ENCODE results near the gene KCP.

DNA sequence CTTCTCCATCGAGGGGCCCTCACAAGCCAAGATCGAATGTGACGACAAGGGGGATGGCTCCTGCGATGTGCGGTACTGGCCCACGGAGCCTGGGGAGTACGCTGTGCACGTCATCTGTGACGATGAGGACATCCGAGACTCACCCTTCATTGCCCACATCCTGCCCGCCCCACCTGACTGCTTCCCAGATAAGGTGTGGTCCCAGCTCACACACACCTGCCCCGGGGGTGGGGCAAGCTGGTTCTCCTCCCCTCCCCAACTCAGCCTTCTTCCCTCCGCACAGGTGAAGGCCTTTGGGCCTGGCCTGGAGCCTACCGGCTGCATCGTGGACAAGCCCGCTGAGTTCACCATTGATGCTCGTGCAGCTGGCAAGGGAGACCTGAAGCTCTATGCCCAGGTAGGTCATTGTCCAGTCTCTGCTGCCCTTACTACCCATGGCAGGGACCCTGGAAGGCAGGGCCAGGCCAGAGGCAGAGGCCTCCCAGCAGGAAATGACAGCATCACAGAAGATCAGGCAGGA is 69.3 kb downstream of the KCP start:
- TF ChIP-seq, protein P1, sequence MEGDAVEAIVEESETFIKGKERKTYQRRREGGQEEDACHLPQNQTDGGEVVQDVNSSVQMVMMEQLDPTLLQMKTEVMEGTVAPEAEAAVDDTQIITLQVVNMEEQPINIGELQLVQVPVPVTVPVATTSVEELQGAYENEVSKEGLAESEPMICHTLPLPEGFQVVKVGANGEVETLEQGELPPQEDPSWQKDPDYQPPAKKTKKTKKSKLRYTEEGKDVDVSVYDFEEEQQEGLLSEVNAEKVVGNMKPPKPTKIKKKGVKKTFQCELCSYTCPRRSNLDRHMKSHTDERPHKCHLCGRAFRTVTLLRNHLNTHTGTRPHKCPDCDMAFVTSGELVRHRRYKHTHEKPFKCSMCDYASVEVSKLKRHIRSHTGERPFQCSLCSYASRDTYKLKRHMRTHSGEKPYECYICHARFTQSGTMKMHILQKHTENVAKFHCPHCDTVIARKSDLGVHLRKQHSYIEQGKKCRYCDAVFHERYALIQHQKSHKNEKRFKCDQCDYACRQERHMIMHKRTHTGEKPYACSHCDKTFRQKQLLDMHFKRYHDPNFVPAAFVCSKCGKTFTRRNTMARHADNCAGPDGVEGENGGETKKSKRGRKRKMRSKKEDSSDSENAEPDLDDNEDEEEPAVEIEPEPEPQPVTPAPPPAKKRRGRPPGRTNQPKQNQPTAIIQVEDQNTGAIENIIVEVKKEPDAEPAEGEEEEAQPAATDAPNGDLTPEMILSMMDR (IDR thresholded peaks at IDR 0.05; ENCODE audit: low read depth, low read length) = no peak
- no peak for TF ChIP-seq EZH2phosphoT487 (IDR thresholded peaks at IDR 0.05; ENCODE audit: low read depth)

All from OCI-LY3 (cell line).